HG03354 (cell line): ENCODE data around the gene ZIC4.

Source experiments
- ATAC-seq: cut with Tn5 transposase; IDR thresholded peaks from one replicate; pipeline ENCODE4 v1.9.1; 2021; ENCODE audit warnings: mild to moderate bottlenecking; ENCODE audit not compliant: unreplicated experiment, poor library complexity, severe bottlenecking

Gene ZIC4

GRCh38 chr3:147418808-147419701 lies 12.7 kb upstream of the ZIC4 start:
- ATAC-seq: no peak

- ATAC-seq: no peak
Observed at GRCh38 chr3:147418371-147418781, 12.0 kb upstream of the ZIC4 start.

- ATAC-seq: no peak
Observed at GRCh38 chr3:147417551-147418295, 11.4 kb upstream of the ZIC4 start.

DNA sequence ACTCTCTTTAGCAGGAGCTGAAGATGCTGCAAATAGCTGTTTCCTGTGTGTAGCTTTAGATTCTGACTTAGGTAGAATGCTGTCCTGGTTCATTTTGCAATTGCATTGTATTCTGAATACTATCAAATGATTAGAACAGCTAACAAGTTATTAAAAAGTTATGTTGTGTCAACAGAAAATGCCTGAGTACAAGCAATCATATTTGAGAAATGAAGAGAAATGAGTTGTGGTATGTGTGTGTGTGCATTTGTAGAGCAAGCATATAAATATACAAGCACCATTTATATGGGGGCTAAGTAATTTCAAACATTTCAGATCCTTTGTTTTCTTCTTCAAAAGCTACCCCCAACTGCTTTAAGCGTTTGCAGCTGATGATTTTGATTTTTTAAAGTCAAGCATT lies 10.6 kb upstream of the ZIC4 start:
- ATAC-seq: no peak

GRCh38 chr3:147415874-147416273 lies 9.5 kb upstream of the ZIC4 start:
- ATAC-seq: no peak

DNA sequence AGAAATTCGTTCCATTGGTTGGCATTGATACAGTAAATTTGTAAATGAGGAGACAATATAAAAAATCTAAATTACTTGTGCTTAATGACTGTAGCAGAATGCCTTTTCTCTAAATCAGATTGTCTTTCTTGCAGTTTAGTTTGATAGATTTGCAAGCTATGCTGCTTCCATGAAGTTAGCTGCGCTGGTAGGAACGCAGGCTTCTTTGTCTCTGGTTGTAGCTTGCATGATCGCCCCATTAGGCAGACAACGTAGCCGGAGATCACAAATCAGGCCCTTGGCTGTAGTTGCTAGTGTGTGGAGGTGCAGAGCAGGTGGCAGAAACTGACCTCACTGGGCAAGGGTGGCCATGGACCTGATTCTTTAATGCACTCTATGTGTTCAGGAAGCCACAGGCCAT lies 8.9 kb upstream of the ZIC4 start:
- ATAC-seq: no peak

GRCh38 chr3:147414390-147415138 lies 8.2 kb upstream of the ZIC4 start:
- ATAC-seq: no peak

DNA sequence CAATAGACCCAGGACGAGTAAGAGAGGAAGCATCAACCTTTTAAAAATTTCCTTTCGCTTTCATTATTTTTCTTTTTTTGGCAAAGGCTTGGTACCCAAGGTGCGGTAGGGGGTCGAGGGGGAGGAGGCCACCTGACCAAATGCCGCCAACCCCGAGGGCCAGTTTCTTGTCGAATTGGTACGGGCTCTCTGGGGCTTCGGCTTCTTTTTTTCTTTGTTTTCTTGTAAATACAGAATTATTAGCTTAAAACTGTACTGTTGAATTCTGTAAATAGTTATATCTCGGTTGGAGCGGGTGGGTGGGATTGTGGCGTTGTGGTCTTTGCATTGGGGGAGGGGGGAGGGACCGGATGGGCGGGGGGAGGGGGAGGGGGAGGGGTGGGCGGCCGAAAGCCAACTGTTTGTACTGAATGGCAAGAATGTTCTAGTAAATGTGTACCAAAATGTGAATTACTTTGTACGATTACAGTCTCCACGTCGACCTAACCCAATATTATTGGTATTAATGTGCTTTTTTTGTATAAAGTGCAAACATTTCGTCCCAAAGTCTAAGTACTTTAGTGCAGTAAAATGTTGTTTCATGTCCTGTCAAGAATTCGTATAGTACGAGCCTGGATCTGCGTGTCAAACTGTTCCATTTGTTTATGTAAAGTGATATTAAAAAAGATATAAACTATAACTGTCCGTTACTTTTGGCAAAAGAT lies 7.5 kb upstream of the ZIC4 start:
- ATAC-seq: no peak

GRCh38 chr3:147412917-147413685 lies 6.8 kb upstream of the ZIC4 start:
- no peak for ATAC-seq

- ATAC-seq: no peak
Observed at GRCh38 chr3:147412261-147412916, 6.0 kb upstream of the ZIC4 start.

DNA sequence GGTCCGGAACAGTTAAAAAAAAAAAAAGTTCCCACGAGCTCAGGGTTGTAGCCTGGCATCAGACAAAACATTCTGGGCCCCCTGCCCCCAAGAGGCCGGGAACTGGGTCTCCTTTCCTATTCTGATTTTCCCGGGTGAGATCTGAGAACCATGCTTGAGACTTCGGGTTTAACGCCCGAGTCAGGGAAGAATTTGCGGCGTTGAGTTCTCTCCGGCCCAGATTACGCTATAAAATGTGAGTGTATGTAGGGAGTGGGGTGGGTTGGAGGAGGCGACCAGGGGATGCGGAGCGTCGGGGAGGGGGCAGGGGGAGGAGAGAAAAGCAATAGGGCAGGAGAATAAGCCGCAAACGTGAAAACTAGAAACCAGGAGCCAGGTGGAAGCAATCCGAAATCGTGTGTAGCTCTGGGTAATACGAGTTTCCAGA lies 5.5 kb upstream of the ZIC4 start:
- ATAC-seq: no peak

DNA sequence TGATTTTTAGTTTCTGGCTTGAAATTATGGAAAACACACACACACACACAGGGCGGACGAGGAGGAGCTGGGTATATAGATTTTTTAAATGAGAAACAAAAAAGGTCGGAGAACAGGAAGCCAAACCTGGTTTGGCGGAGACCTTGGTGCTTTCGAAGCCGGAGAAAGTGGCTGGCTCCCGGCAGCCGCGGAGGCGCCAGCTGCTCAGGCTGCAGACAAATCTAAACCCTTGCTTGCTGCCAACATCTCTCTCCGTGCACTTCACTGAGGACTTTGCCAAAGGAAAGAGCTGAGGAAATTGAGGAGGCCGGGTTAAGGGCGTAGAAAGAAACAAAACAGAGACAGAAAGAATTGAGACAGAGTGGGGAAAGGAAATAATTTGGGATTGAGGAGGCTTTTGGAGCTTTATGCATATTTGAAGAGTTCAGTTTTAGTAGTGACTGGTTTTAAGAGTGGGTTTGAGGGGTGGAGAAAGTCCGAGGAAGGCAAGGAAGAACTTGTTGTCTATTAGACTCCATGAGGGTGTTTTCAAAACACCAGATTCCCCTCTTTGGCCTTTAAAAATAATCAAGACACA lies 5.0 kb upstream of the ZIC4 start:
- ATAC-seq: no peak

GRCh38 chr3:147410526-147411237 lies 4.3 kb upstream of the ZIC4 start:
- ATAC-seq: no peak

GRCh38 chr3:147410116-147410525 lies 3.8 kb upstream of the ZIC4 start:
- ATAC-seq: no peak

GRCh38 chr3:147409143-147410115 lies 3.1 kb upstream of the ZIC4 start, which contains the start of gene ZIC1:
Gene ZIC1 (plus strand): TSS chr3:147409365. CDS start chr3:147410113, 748 bp downstream.
- no peak for ATAC-seq
